Stimulated activated effector memory CD8-positive, alpha-beta T cell treated with anti-CD3 and anti-CD28 coated beads, Interleukin-12 subunit alpha, Interleukin-12 subunit beta, amount 100 ng/mL, for 72 hours (primary cell): ENCODE results near the gene NKX2-1.
A peak's percentile ranks its signal among the peaks of the same experiment; 100 is the strongest.

ENCODE experiments used
- ATAC-seq: fragments of 150-1000 bp; cut with Tn5 transposase; 2 replicates; pipeline ENCODE4 v1.10.0; 2021
- DNase-seq, 2 donors: peaks; one replicate each; pipeline ENCODE4 v3.0.0; 2021 to 2022; ENCODE audit warnings: low spot score in 2 of 2
- H3K27ac Mint-ChIP-seq: one replicate; pipeline ENCODE4 v1.8.0; 2022; ENCODE audit warnings: mild to moderate bottlenecking, mixed read lengths
- H3K36me3 Mint-ChIP-seq: one replicate; pipeline ENCODE4 v1.8.0; 2022; ENCODE audit warnings: mild to moderate bottlenecking, mixed read lengths
- H3K4me1 Mint-ChIP-seq: one replicate; pipeline ENCODE4 v1.8.0; 2022; ENCODE audit warnings: mixed read lengths
- H3K4me3 Mint-ChIP-seq: one replicate; pipeline ENCODE4 v1.8.0; 2022; ENCODE audit warnings: mild to moderate bottlenecking, mixed read lengths
- H3K9me3 Mint-ChIP-seq: one replicate; pipeline ENCODE4 v1.8.0; 2022; ENCODE audit warnings: mixed read lengths

Gene NKX2-1

GRCh38 chr14:36521598-36522345, 1.7 kb upstream of the NKX2-1 start:
- H3K4me1 Mint-ChIP-seq = peaks cover 10% of the 10 kb centered on the region
- H3K27ac Mint-ChIP-seq = no peak overlapping the region
- H3K4me3 Mint-ChIP-seq = no peak overlapping the region
- H3K9me3 Mint-ChIP-seq = no peaks in the 10 kb centered on the region
- DNase-seq (no peak), ATAC-seq (no peak)
- no peaks in the 10 kb centered on the region for H3K36me3 Mint-ChIP-seq

DNA sequence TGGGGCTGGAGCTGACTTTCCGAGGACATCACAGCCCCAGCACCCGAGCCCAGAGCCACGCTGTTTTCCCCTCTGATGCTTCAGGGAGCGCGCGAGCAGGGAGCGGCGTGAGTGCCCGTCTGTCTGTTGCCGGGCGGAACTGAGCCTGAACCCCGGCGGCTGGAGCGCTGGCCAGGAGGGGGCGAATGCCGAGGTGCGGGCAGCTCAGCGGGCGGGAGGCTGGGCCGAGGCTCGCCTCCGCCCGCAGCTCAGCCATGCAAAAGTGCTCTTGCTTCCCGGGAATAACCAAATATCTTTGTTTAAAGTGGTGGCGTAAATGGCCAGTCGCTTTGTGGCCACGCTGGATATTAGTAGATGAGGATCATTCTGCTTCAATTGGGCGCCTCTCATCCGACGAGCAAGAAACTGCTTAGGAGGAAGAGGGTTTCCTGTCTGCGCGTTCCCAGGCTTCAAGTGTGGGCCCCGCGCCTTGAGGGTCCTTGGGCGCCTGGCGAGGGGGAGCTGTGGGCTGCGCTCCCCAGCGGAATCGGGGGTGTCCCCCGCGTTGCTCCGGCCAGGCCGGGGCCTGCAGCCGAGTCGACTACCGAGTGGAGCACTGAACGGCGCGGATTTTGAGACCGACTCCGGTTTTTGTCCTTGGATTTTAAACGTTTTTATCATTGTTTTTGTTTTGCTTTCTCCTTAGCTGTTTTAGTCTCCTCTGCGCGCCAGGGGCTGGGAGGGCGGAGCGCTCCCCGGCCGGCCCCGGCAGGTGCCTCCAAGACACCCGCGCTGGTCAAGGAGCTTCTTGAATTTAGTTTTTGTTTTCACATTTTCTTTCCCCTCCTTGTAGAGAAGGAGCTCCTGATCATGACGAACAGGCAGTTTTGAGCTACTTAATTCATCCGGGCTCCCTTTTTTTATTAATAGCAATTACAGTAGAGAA, 831 bp upstream of the NKX2-1 start:
- ATAC-seq (no peak), DNase-seq (no peak)
- H3K4me3 Mint-ChIP-seq = no peak overlapping the region
- peaks cover 2% of the 10 kb centered on the region for H3K9me3 Mint-ChIP-seq
- H3K4me1 Mint-ChIP-seq = peaks cover 10% of the 10 kb centered on the region
- H3K27ac Mint-ChIP-seq = no peak overlapping the region
- H3K36me3 Mint-ChIP-seq = no peaks in the 10 kb centered on the region

- DNase-seq (no peak), ATAC-seq (no peak)
- peaks cover 2% of the 10 kb centered on the region for H3K9me3 Mint-ChIP-seq
- peak overlapping the region; percentile 34 for H3K4me3 Mint-ChIP-seq
- H3K4me1 Mint-ChIP-seq = peaks cover 10% of the 10 kb centered on the region
- H3K27ac Mint-ChIP-seq = no peak overlapping the region
- H3K36me3 Mint-ChIP-seq = no peaks in the 10 kb centered on the region
Measured at GRCh38 chr14:36518586-36519430, 1.2 kb downstream of the NKX2-1 start.

- Mint-ChIP-seq H3K36me3 (no peaks in the 10 kb centered on the region), H3K4me1 (peaks cover 10% of the 10 kb centered on the region), H3K9me3 (peaks cover 2% of the 10 kb centered on the region), H3K27ac (no peak overlapping the region), H3K4me3 (no peak overlapping the region)
- DNase-seq = no peak
- no peak for ATAC-seq
Measured at GRCh38 chr14:36518031-36518585, 1.9 kb downstream of the NKX2-1 start.

DNA sequence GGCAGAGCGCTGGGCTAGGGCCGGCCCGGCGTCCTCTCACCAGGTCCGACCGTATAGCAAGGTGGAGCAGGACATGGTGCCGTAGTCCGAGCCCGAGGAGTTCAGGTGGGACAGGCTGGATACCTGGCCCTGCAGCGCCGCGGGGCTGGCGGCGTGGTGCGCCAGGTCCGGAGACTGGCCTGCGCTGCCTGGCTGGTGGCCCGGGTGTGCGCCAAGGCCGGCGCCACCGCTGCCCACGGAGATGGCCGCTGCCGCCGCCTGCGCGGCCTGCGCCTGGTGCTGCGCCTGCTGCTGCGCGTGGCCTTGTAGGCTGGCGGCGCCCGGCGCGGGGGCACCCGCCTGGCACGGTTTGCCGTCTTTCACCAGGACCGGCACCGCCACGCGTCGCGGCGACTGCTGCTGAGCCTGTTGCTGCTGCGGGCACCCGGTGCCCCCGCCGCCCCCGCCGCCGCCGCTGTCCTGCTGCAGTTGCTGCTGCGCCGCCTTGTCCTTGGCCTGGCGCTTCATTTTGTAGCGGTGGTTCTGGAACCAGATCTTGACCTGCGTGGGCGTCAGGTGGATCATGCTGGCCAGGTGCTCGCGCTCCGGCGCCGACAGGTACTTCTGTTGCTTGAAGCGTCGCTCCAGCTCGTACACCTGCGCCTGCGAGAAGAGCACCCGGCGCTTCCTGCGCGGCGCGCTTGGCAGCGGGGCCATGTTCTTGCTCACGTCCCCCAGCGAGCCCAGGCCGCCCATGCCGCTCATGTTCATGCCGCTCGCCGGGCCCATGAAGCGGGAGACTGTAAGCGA, 2.6 kb downstream of the NKX2-1 start:
- H3K4me3 Mint-ChIP-seq = no peak overlapping the region
- DNase-seq (no peak), ATAC-seq (no peak)
- peaks cover 6% of the 10 kb centered on the region for H3K4me1 Mint-ChIP-seq
- peaks cover 2% of the 10 kb centered on the region for H3K9me3 Mint-ChIP-seq
- no peaks in the 10 kb centered on the region for H3K36me3 Mint-ChIP-seq
- no peak overlapping the region for H3K27ac Mint-ChIP-seq

- Mint-ChIP-seq H3K4me3 (no peak overlapping the region), H3K27ac (no peak overlapping the region), H3K36me3 (no peaks in the 10 kb centered on the region), H3K4me1 (peaks cover 5% of the 10 kb centered on the region), H3K9me3 (peaks cover 2% of the 10 kb centered on the region)
- ATAC-seq = no peak
- DNase-seq = no peak
Measured at GRCh38 chr14:36516719-36517241, 3.3 kb downstream of the NKX2-1 start.

DNA sequence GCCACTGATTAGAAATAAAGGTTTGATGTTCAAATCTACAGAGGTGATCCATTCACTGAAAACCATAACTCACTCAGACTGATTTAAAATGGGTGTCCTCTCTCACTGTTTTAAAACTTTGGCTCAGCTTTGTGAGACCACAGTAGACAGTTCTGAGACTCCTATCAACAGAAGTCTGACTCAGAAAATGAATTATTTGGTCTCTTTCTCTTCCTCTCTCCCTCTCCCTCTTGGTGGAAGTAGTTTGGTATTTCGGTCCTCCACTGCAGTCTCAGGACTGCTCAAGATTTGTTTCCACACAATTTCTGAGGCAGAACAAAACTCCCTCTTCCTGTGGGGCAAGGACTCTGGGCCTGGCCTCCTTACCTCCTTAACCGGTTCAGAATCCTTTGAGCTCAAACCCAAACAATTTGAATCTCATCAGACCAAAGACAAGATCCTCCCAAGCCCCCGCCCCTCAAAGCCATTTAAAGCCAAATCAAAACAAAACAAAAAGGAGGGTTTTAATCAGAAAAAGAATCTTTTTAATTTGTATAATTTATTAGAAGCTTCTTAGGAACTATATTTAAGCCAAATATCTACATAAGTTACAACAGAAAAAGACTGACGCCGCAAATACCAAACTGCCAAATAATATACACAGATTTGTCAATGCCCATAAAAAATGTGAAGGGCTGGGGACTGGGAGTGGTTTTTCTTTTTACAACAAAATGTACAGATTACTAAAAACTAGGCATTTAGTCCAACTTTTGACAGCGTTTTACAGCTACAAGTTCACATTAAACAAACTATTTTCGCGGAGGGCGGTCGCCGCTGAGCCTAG, 3.9 kb downstream of the NKX2-1 start:
- DNase-seq (no peak), ATAC-seq (no peak)
- H3K4me1 Mint-ChIP-seq = peaks cover 5% of the 10 kb centered on the region
- H3K27ac Mint-ChIP-seq = no peak overlapping the region
- H3K36me3 Mint-ChIP-seq = no peaks in the 10 kb centered on the region
- H3K4me3 Mint-ChIP-seq = no peak overlapping the region
- peaks cover 2% of the 10 kb centered on the region for H3K9me3 Mint-ChIP-seq

- Mint-ChIP-seq H3K4me1 (peaks cover 5% of the 10 kb centered on the region), H3K9me3 (peaks cover 2% of the 10 kb centered on the region), H3K4me3 (no peak overlapping the region), H3K36me3 (no peaks in the 10 kb centered on the region), H3K27ac (no peak overlapping the region)
- ATAC-seq (no peak), DNase-seq (no peak)
Measured at GRCh38 chr14:36515105-36515593, 4.9 kb downstream of the NKX2-1 start.

DNA sequence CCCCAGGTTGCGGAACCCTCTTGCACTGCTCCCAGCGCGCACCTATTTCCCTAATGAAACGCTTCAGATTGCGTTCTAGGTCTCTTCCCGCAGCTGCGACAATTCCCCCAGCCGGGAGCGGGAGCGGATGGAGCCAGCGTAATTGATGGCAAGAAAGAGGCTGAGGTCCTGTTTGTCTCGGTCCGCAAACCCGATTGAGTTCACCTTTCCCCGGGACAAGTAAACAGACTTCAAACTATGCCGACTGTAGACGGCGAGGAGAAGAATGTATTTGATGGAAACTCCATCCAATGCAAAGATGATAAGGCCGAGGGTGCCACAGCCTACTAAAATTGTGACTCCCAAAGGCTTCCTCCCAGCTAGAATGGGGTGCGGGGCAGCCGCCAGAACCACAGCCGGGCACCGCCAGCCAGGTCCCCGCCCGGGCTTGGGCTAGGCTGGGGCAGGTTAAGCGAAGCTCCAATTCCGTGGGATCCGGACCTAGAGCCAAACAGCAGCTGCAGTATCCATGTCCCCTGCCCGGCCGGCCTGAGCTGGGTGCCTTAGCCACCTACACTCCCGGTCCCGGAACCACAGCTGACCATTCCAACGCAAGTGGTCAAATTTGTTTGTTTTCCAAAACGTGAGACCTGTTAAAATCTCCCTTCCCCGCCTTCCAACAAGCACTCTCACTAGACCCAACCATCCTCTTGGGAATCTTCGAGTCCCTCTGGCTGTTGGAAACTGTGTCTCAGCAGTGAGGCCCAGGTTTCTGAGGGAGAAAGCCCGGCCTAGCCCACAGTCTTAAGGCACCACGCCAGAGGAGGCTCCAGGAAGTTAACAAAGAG, 5.5 kb downstream of the NKX2-1 start:
- ATAC-seq (no peak), DNase-seq (no peak)
- Mint-ChIP-seq H3K4me3 (no peak overlapping the region), H3K4me1 (peaks cover 3% of the 10 kb centered on the region), H3K27ac (no peak overlapping the region), H3K36me3 (no peaks in the 10 kb centered on the region), H3K9me3 (peaks cover 2% of the 10 kb centered on the region)

DNA sequence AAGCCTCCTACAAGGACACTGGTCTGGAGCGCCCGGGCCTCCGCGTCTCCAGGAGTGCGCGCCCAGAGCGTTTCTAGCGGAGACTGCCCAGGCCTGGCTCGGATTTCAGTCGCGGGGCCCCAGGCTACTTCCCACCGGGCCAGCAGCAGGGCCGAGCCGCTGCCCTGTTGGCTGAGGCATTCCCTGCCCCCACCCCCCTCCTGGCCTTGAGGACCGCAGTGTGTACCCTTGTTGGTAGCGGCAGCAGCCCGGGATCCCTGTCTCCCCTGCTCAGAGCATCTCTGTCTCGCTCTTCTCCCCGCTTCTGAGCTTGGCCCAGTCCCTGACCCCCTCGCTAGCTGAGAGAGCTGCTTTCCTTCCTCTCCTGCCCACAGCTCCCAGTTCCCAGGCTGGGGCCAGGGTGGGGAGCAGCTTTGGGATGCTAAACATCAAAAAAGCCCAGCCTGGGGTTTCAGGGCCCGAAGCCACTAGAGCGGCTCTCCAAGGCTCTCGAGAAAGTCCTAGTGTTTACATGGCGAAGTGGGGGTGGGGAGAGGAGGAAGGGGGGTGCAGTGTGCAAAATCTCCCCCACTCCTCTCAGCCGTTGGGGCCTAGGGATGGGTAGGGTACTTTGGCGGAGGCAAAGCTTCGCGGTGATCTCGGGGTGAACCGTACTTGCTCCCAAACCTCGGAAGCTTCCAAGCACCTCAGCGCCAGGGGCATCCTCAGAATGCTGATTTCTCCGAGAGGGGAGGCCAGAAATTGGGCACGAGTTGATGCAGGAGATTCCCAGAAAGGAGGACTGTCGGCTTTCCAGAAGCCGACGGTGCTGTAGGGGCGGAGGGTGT, 6.4 kb downstream of the NKX2-1 start:
- H3K9me3 Mint-ChIP-seq = peaks cover 2% of the 10 kb centered on the region
- no peak overlapping the region for H3K4me3 Mint-ChIP-seq
- DNase-seq = no peak
- no peaks in the 10 kb centered on the region for H3K4me1 Mint-ChIP-seq
- H3K27ac Mint-ChIP-seq = no peak overlapping the region
- H3K36me3 Mint-ChIP-seq = no peaks in the 10 kb centered on the region
- ATAC-seq = no peak

DNA sequence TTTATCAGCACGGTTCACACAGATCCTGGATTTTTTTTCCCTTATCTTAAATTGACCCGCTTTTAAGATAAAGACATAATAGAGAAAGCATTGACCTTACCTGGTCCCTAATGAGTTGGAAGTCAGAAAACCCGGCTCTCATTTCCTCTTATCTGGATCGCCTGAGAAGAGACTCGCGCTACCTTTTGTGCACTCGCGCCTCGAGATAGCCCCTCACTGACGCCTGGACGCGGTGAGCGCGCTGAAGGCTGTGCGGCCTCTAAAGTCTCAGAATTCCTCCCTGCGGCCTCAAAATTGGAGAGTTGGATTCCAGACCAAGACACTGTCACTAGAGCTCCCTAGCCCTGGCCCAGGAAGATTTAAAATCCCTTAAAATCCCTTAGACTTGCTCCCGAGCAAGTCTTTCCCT, 7.0 kb downstream of the NKX2-1 start:
- H3K27ac Mint-ChIP-seq = no peak overlapping the region
- no peaks in the 10 kb centered on the region for H3K36me3 Mint-ChIP-seq
- no peak for ATAC-seq
- H3K4me1 Mint-ChIP-seq = no peaks in the 10 kb centered on the region
- H3K4me3 Mint-ChIP-seq = no peak overlapping the region
- DNase-seq = no peak
- peaks cover 2% of the 10 kb centered on the region for H3K9me3 Mint-ChIP-seq

GRCh38 chr14:36512585-36513003, 7.4 kb downstream of the NKX2-1 start:
- DNase-seq (no peak), ATAC-seq (no peak)
- H3K9me3 Mint-ChIP-seq = peaks cover 2% of the 10 kb centered on the region
- H3K4me1 Mint-ChIP-seq = no peaks in the 10 kb centered on the region
- H3K27ac Mint-ChIP-seq = no peak overlapping the region
- H3K36me3 Mint-ChIP-seq = no peaks in the 10 kb centered on the region
- H3K4me3 Mint-ChIP-seq = no peak overlapping the region
